B cell (primary cell): Measurements from ENCODE around the gene SLCO3A1. TPM values are rescaled to one million over a fixed set of nuclear protein-coding genes. Genes with fewer than 3 reads are reported as not detected.

ENCODE experiments used
- ATAC-seq: fragments of 200-7000 bp; cut with Tn5 transposase; one replicate; pipeline ENCODE4 v1.10.0; 2021; ENCODE audit warnings: low read depth, mild to moderate bottlenecking, moderate number of reproducible peaks, moderate library complexity
- CTCF ChIA-PET: fragments of 350-600 bp; sonication (Branson Sonifier 250); formaldehyde crosslinking; loops from one replicate; lab custom pipeline; 2021; ENCODE audit warnings: antibody characterized with exemption, inconsistent platforms; lab: Charles Lee
- POLR2A ChIA-PET: fragments of 350-600 bp; sonication (Branson Sonifier 250); formaldehyde crosslinking; loops from one replicate; lab custom pipeline; 2021; ENCODE audit warnings: antibody characterized with exemption; lab: Charles Lee
- DNase-seq: peaks from one replicate; pipeline ENCODE4 v3.0.0; 2013
- H2AFZ ChIP-seq: 2 replicates; pipeline ENCODE4 v1.6.1; 2012; ENCODE audit warnings: mild to moderate bottlenecking, low read depth, low read length; ENCODE audit not compliant: insufficient read depth, poor library complexity, severe bottlenecking
- H3K27ac ChIP-seq, 2 donors: 1 replicate in 1 of 2; 2 replicates in 1 of 2; pipeline ENCODE4 v1.5.1; 2012 to 2013; ENCODE audit warnings: low read length in 2 of 2, mild to moderate bottlenecking in 2 of 2, moderate library complexity in 1 of 2
- H3K27me3 ChIP-seq, 4 experiments: fragments of 200-600 bp in 1 of 4; sonication (generic) in 1 of 4; replicated peaks in 1 of 4; 1 replicate in 2 of 4; 2 replicates in 2 of 4; pipeline versions ENCODE4 v1.6.1 to v1.7.0; 2013 to 2016; ENCODE audit warnings: low read length in 3 of 4, mild to moderate bottlenecking in 2 of 4, mixed read lengths in 1 of 4, moderate library complexity in 1 of 4; ENCODE audit not compliant: insufficient read depth in 4 of 4, control insufficient read depth in 3 of 4; ENCODE audit errors: control extremely low read depth in 1 of 4
- H3K36me3 ChIP-seq, 2 experiments: replicated peaks in 1 of 2; 1 replicate in 1 of 2; 2 replicates in 1 of 2; pipeline versions ENCODE4 v1.6.1 to v1.7.1; 2013; ENCODE audit warnings: low read length in 1 of 2; ENCODE audit not compliant: insufficient read depth in 2 of 2, control insufficient read depth in 1 of 2; ENCODE audit errors: control extremely low read depth in 1 of 2, extremely low read depth in 1 of 2
- H3K4me1 ChIP-seq, 2 donors: fragments of 200-600 bp in 1 of 2; sonication (generic) in 1 of 2; 1 replicate in 1 of 2; 2 replicates in 1 of 2; pipeline versions ENCODE4 v1.5.1 to v1.6.1; 2013 to 2017; ENCODE audit warnings: low read length in 2 of 2; ENCODE audit not compliant: control insufficient read depth in 2 of 2, insufficient read depth in 2 of 2
- H3K4me2 ChIP-seq: replicated peaks from 2 replicates; pipeline ENCODE3; 2012; ENCODE audit warnings: mild to moderate bottlenecking, low read depth, low read length; ENCODE audit not compliant: poor library complexity, severe bottlenecking
- H3K4me3 ChIP-seq, 5 experiments: fragments of 200-600 bp in 1 of 5; sonication (generic) in 1 of 5; 1 replicate in 3 of 5; 2 replicates in 2 of 5; pipeline versions ENCODE4 v1.5.1 to v1.7.0; 2011 to 2016; ENCODE audit warnings: low read length in 4 of 5, mild to moderate bottlenecking in 4 of 5, low read depth in 2 of 5, control low read depth in 1 of 5, moderate library complexity in 1 of 5; ENCODE audit not compliant: insufficient read depth in 1 of 5; ENCODE audit errors: control extremely low read depth in 1 of 5, extremely low read depth in 1 of 5
- H3K79me2 ChIP-seq: fragments of 200-600 bp; sonication (generic); one replicate; pipeline ENCODE4 v1.6.0; 2016; ENCODE audit warnings: low read length; ENCODE audit not compliant: control insufficient read depth, insufficient read depth
- H3K9ac ChIP-seq: fragments of 200-600 bp; sonication (generic); 2 replicates; pipeline ENCODE4 v1.6.1; 2017; ENCODE audit warnings: mild to moderate bottlenecking, low read length, moderate library complexity
- H3K9me3 ChIP-seq, 3 donors: one replicate each; pipeline versions ENCODE4 v1.6.1 to v1.7.1; 2013; ENCODE audit warnings: low read length in 2 of 3; ENCODE audit not compliant: control insufficient read depth in 2 of 3, insufficient read depth in 1 of 3; ENCODE audit errors: control extremely low read depth in 1 of 3
- H4K20me1 ChIP-seq: 2 replicates; pipeline ENCODE4 v1.6.0; 2012; ENCODE audit warnings: mild to moderate bottlenecking, low read length; ENCODE audit not compliant: insufficient read depth, control insufficient read depth, poor library complexity, severe bottlenecking
- H3K27ac Mint-ChIP-seq: one replicate; pipeline ENCODE4 v1.8.0; 2021; ENCODE audit warnings: mixed read lengths
- H3K27me3 Mint-ChIP-seq: one replicate; pipeline ENCODE4 v1.8.0; 2021; ENCODE audit warnings: mixed read lengths
- H3K4me1 Mint-ChIP-seq: one replicate; pipeline ENCODE4 v1.8.0; 2021; ENCODE audit warnings: mixed read lengths
- H3K4me3 Mint-ChIP-seq: one replicate; pipeline ENCODE4 v1.8.0; 2021; ENCODE audit warnings: mixed read lengths
- H3K9me3 Mint-ChIP-seq: one replicate; pipeline ENCODE4 v1.8.0; 2022; ENCODE audit warnings: mixed read lengths; ENCODE audit not compliant: insufficient read depth
- CTCF ChIP-seq: fragments of 200-600 bp; IDR thresholded peaks from one replicate; pipeline ENCODE4 v1.8.0; 2022; ENCODE audit warnings: antibody characterized with exemption, mild to moderate bottlenecking
- EZH2 ChIP-seq: IDR thresholded peaks from 2 replicates; pipeline ENCODE4 v1.6.1; 2012; ENCODE audit warnings: borderline replicate concordance, low read depth, mild to moderate bottlenecking, moderate library complexity, low read length; ENCODE audit not compliant: insufficient read depth, poor library complexity, severe bottlenecking
- WGBS: methylation state at CpG from one replicate; pipeline ENCODE4 v1.1.5; 2013; ENCODE audit warnings: missing lambda C conversion rate; ENCODE audit not compliant: insufficient coverage; 5-methylcytosine and 5-hydroxymethylcytosine counted together
- intact Hi-C: fragments of 100-400 bp; cut with micrococcal nuclease; formaldehyde crosslinking; loops from one replicate; pipeline ENCODE4 v1.10.0; 2022
- polyA plus RNA-seq: library from polyadenylated mRNA; depleted of rRNA; stranded (reverse); fragments of >200 nt; gene quantifications from 2 replicates; pipeline ENCODE4 v1.2.3, GENCODE V29; 2012
- total RNA-seq, 2 donors: library from RNA; stranded (reverse); fragments of 120-200 nt in 1 of 2; gene quantifications; 1 replicate in 1 of 2; 2 replicates in 1 of 2; pipeline versions ENCODE4 v1.2.3 to v1.2.4, GENCODE V29; 2013 to 2022

Gene SLCO3A1
- total and polyA plus RNA-seq, 2 donors (not counting 1 experiment from before 2014, with no cell fraction given): 0.99 to 2.3 TPM

- POLR2A ChIA-PET: no interaction called here
- no peak for ATAC-seq
- Histone ChIP-seq H3K36me3 (no peaks in the 10 kb centered on the region), H3K4me3 (no peak overlapping the region), H3K4me1 (no peaks in the 10 kb centered on the region), H3K27ac (no peak overlapping the region), H3K27me3 (peaks cover 0 to 2% (median 0%) of the 10 kb centered on the region in 4 experiments), H3K9me3 (no peaks in the 10 kb centered on the region), H3K4me2 (no peak overlapping the region), H2AFZ (no peak overlapping the region), H3K9ac (no peak overlapping the region), H4K20me1 (no peaks in the 10 kb centered on the region), H3K79me2 (no peaks in the 10 kb centered on the region)
- no peak for DNase-seq
- no peaks in the 10 kb centered on the region for H3K9me3 Mint-ChIP-seq
- CTCF ChIA-PET: no interaction called here
- WGBS: 85% methylated on average over 4 of the region's 5 CpGs
- no peaks in the 10 kb centered on the region for H3K4me1 Mint-ChIP-seq
- intact Hi-C loops: no loop called here
- no peaks in the 10 kb centered on the region for H3K27me3 Mint-ChIP-seq
- H3K27ac Mint-ChIP-seq: no peak overlapping the region
- TF ChIP-seq EZH2 (no peak), CTCF (no peak)
- H3K4me3 Mint-ChIP-seq: no peak overlapping the region
Measured at GRCh38 chr15:92116330-92116729, 262.8 kb downstream of the SLCO3A1 start.

- Histone ChIP-seq H3K4me1 (no peaks in the 10 kb centered on the region), H3K4me2 (no peak overlapping the region), H3K9ac (no peak overlapping the region), H4K20me1 (no peaks in the 10 kb centered on the region), H3K27me3 (peaks cover 0 to 2% (median 0%) of the 10 kb centered on the region in 4 experiments), H2AFZ (no peak overlapping the region), H3K36me3 (no peaks in the 10 kb centered on the region), H3K4me3 (no peak overlapping the region), H3K79me2 (no peaks in the 10 kb centered on the region), H3K9me3 (no peaks in the 10 kb centered on the region), H3K27ac (no peak overlapping the region)
- no peak for ATAC-seq
- Mint-ChIP-seq H3K4me3 (no peak overlapping the region), H3K4me1 (no peaks in the 10 kb centered on the region), H3K27me3 (no peaks in the 10 kb centered on the region), H3K27ac (no peak overlapping the region), H3K9me3 (no peaks in the 10 kb centered on the region)
- intact Hi-C loops: no loop called here
- 97% methylated on average over 2 of the region's 11 CpGs for WGBS
- no peak for DNase-seq
- CTCF ChIA-PET: no interaction called here
- TF ChIP-seq EZH2 (no peak), CTCF (no peak)
- POLR2A ChIA-PET: no interaction called here
Measured at GRCh38 chr15:92117261-92117731, 263.8 kb downstream of the SLCO3A1 start.
